ENCODE data around the gene OSBPL5. TPM values are rescaled to one million over a fixed set of nuclear protein-coding genes. Genes with fewer than 3 reads are reported as not detected.
A peak's percentile ranks its signal among the peaks of the same experiment; 100 is the strongest.

The OSBPL5 gene
- total and polyA plus RNA-seq, 3 experiments from 2014 or later = 2.6 to 8.5 (median 2.7) TPM

DNA sequence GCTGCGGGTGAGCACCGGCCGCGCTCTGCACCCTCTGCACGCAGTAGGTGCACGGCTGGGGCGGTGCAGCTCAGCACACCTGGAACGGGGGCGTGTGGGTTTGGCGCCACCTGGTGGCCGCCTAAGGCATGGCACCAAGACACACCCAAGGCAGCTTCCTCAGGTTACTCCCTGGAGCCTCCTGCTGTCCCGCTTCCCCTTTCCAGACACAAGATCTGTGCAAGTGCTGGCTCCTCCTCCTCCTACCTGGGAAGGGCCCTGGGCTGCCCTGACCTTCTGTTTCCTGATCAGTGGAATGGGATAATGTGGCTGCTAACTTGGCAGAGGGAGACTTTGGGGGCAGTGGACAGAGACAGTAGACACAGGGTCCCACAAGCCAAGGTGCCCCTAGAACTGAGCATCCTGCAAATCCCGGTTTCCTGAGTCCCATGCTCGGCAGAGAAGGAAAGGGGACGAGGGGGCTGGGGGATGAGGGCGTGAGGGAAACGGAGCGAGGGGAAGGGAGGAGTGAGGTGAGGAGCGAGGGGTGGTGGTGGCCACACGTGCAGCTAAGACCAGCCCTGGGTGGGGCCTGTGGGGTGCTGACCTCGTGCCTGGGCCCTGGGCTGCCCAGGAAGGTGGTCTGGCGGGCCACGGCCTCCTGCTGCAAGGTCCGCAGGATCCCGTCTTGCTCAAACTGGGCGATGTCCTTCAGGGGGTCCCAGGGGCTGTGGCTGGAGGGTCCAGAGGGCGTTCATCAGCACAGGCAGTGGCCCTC is 73.1 kb downstream of the OSBPL5 start:
- H3K9me3 Mint-ChIP-seq = no peaks in the 10 kb centered on the region
- H3K4me1 ChIP-seq (ENCODE audit: insufficient read depth, low read length) = no peaks in the 10 kb centered on the region
- POLR2A ChIA-PET = interaction anchor here (0.6 to 1.1 kb wide), 3 partner anchors 42 to 117 kb away, joined by 3 to 5 read pairs (median 3); no protein-coding TSS in a partner anchor
- no peaks in the 10 kb centered on the region for H3K36me3 ChIP-seq (ENCODE audit: insufficient read depth, low read length)
- H3K27me3 Mint-ChIP-seq = peaks cover 3 to 6% of the 10 kb centered on the region in 2 donors
- H3K9me3 ChIP-seq (ENCODE audit: low read length) = no peaks in the 10 kb centered on the region
- peak; percentile 58 to 81 (median 65) for DNase-seq
- peak overlapping the region in 1 of 7 donors; percentile 34 for H3K4me3 Mint-ChIP-seq
- peaks cover 0 to 4% (median 0%) of the 10 kb centered on the region in 3 donors for H3K36me3 Mint-ChIP-seq
- H3K27ac Mint-ChIP-seq = peak overlapping the region in 1 of 8 donors; percentile 38
- peaks cover 0 to 3% (median 2%) of the 10 kb centered on the region in 3 donors for H3K4me1 Mint-ChIP-seq
- no peak overlapping the region for H3K27ac ChIP-seq (ENCODE audit: low read depth, low read length)
- no peaks in the 10 kb centered on the region for H3K27me3 ChIP-seq (ENCODE audit: insufficient read depth, low read length, poor library complexity, severe bottlenecking)
- H3K4me3 ChIP-seq (ENCODE audit: low read length) = no peak overlapping the region
- CTCF ChIA-PET = interaction anchor here (0.5 to 3.9 kb wide), 27 partner anchors 9 to 672 kb away, joined by 3 to 87 read pairs (median 5); partner anchors contain the start of gene CARS1

DNA sequence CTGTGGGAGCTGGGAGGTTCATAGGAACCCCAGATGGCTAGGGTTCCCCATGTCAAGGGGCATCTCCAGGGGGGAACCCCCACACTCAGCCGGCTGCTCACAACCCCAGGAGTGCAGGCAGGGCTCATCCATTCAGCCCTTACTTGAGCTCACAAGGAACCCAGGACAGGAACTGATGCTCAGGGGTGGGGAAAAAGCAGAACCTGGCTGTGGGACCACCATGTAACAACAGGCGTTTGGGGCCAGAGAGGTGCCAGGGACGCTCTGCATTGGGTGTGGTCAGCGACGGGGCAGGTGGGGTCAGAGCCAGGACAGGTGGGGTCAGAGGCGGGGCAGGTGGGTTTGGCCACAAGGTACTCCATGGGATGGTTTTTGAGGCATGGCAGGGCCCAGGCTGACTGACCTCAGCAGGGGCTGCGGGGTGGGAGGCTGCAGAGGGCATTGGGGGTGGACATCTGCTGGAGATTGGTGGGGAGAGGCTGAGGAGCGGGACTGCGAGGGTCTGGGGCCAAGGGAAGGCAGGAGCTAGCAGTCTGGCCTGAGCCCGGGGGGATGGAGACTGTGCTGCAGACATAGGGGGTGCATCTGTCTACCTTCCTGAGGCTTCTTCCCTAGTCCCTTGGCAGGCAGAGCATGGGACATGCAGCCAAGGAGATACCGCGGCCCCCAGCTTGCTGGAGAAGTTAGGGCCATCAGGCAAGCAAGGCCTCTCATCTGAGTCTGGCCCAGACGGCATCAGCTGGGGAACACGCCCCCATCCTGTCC is 73.8 kb downstream of the OSBPL5 start:
- no peaks in the 10 kb centered on the region for H3K4me1 ChIP-seq (ENCODE audit: insufficient read depth, low read length)
- H3K4me3 Mint-ChIP-seq = no peak overlapping the region
- CTCF ChIA-PET = interaction anchor here (0.8 to 3.9 kb wide), 26 partner anchors 10 to 671 kb away, joined by 3 to 87 read pairs (median 5); partner anchors contain the start of gene CARS1
- no peak for DNase-seq
- peaks cover 0 to 3% (median 2%) of the 10 kb centered on the region in 3 donors for H3K4me1 Mint-ChIP-seq
- no peak overlapping the region for H3K27ac ChIP-seq (ENCODE audit: low read depth, low read length)
- no peaks in the 10 kb centered on the region for H3K9me3 Mint-ChIP-seq
- no peaks in the 10 kb centered on the region for H3K27me3 ChIP-seq (ENCODE audit: insufficient read depth, low read length, poor library complexity, severe bottlenecking)
- POLR2A ChIA-PET = interaction anchor here (0.6 to 1.1 kb wide), 3 partner anchors 42 to 116 kb away, joined by 3 to 5 read pairs (median 3); no protein-coding TSS in a partner anchor
- H3K27ac Mint-ChIP-seq = no peak overlapping the region
- H3K36me3 ChIP-seq (ENCODE audit: insufficient read depth, low read length) = no peaks in the 10 kb centered on the region
- H3K9me3 ChIP-seq (ENCODE audit: low read length) = no peaks in the 10 kb centered on the region
- no peak overlapping the region for H3K4me3 ChIP-seq (ENCODE audit: low read length)
- H3K36me3 Mint-ChIP-seq = peaks cover 0 to 4% (median 0%) of the 10 kb centered on the region in 3 donors
- peaks cover 3 to 6% of the 10 kb centered on the region in 2 donors for H3K27me3 Mint-ChIP-seq

DNA sequence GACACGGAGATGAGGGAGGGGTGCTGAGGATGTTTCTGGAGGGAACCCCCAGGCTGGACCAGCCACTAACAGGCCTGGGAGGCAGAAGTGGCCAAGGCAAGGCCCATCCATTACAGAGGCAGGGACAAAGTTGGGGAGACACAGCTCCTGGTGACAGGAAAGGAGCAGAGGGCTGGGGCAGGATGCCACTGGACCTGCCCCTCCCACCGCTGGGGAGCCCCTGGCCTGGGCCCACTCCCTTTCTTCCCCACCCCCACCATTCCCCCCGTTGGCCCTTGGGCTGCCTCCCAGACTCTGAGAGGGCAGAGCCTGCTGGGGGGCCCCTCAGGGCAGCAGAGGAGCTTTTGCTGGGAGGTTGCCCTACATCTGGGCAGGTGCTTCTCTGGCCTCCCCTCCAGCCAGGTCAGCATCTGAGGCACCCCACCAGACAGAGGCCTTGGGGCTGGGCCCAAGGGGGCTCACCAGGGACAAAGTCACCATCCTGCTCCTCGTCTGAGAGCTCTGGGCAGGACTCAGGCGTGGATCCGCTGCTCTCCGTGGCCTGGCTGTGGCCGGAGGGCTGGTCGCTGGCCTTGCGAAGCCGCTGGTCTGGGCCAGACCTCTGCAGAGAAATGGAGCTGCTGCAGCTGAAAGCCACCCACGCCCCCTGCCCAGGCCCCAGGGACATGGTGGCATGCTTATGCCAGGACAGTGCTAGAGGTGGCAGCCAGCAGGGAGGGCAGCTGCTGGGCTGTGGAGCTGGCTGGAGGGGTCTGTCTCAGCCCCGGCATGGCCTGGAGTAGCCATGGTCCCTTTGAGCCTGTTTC is 74.8 kb downstream of the OSBPL5 start:
- H3K27me3 Mint-ChIP-seq = peaks cover 6 to 8% of the 10 kb centered on the region in 2 donors
- no peak overlapping the region for H3K4me3 ChIP-seq (ENCODE audit: low read length)
- no peaks in the 10 kb centered on the region for H3K27me3 ChIP-seq (ENCODE audit: insufficient read depth, low read length, poor library complexity, severe bottlenecking)
- H3K4me1 ChIP-seq (ENCODE audit: insufficient read depth, low read length) = no peaks in the 10 kb centered on the region
- H3K27ac ChIP-seq (ENCODE audit: low read depth, low read length) = no peak overlapping the region
- no peaks in the 10 kb centered on the region for H3K36me3 Mint-ChIP-seq
- peaks cover 0 to 3% (median 2%) of the 10 kb centered on the region in 3 donors for H3K4me1 Mint-ChIP-seq
- CTCF ChIA-PET = interaction anchor here (1.0 to 3.9 kb wide), 14 partner anchors 13 to 670 kb away, joined by 3 to 87 read pairs (median 5); a partner anchor contains a TSS
- no peaks in the 10 kb centered on the region for H3K36me3 ChIP-seq (ENCODE audit: insufficient read depth, low read length)
- POLR2A ChIA-PET = interaction anchor here (0.6 kb wide), 1 partner anchor 443 kb away, joined by 5 read pairs; no protein-coding TSS in a partner anchor
- H3K4me3 Mint-ChIP-seq = no peak overlapping the region
- no peak for DNase-seq
- no peaks in the 10 kb centered on the region for H3K9me3 ChIP-seq (ENCODE audit: low read length)
- H3K27ac Mint-ChIP-seq = no peak overlapping the region
- H3K9me3 Mint-ChIP-seq = no peaks in the 10 kb centered on the region

DNA sequence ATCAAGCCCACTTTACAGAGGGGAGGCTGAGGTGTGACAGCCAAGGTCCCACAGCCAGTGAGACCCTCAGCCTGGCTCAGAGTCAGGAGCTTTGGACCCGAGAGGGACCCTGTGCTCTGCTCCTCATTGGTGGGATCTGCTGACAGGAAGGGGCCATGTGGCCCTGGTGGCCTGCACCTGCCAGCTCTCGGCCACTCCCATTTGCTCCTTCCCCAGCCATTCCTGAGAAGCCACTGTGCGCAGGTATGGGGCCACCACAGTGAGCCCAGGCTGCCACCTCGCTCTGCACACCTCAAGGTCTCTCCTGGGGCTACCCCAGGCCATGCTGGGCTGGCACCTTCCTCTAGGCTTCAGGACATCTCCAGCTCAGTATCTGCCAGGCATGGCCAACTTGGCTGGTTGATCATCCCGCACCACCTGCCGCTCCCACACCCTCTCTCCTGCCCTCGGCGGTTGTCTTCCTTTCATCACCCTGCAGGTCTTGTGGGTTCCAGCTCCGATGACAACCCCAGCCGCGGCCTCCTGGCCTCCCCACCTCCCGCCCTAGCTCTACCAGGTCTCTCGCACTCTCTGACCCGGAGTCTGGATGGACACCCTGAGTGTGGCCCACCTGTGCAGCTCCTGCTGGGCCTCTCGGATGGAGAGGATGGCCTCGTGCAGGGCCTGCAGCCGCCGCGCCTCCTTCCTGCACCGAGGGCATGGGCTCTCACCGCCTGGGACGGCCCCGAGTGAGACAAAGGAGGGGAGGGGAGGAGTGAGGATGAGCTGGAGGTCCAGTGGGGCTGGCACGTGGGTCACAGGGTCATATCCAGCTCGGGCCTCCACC is 75.7 kb downstream of the OSBPL5 start:
- no peaks in the 10 kb centered on the region for H3K9me3 ChIP-seq (ENCODE audit: low read length)
- H3K27me3 ChIP-seq (ENCODE audit: insufficient read depth, low read length, poor library complexity, severe bottlenecking) = no peaks in the 10 kb centered on the region
- no peaks in the 10 kb centered on the region for H3K36me3 Mint-ChIP-seq
- no peak overlapping the region for H3K27ac Mint-ChIP-seq
- H3K27me3 Mint-ChIP-seq = peaks cover 6 to 8% of the 10 kb centered on the region in 2 donors
- POLR2A ChIA-PET = interaction anchor here (0.5 to 0.6 kb wide), 2 partner anchors 42 to 444 kb away, joined by 5 to 6 read pairs; no protein-coding TSS in a partner anchor
- peaks cover 0 to 3% (median 2%) of the 10 kb centered on the region in 3 donors for H3K4me1 Mint-ChIP-seq
- H3K4me3 Mint-ChIP-seq = no peak overlapping the region
- H3K27ac ChIP-seq (ENCODE audit: low read depth, low read length) = no peak overlapping the region
- H3K9me3 Mint-ChIP-seq = no peaks in the 10 kb centered on the region
- no peak for DNase-seq
- CTCF ChIA-PET = interaction anchor here (1.0 to 3.9 kb wide), 6 partner anchors 12 to 557 kb away, joined by 3 to 87 read pairs (median 5); no protein-coding TSS in a partner anchor
- H3K4me3 ChIP-seq (ENCODE audit: low read length) = no peak overlapping the region
- H3K36me3 ChIP-seq (ENCODE audit: insufficient read depth, low read length) = no peaks in the 10 kb centered on the region
- no peaks in the 10 kb centered on the region for H3K4me1 ChIP-seq (ENCODE audit: insufficient read depth, low read length)

DNA sequence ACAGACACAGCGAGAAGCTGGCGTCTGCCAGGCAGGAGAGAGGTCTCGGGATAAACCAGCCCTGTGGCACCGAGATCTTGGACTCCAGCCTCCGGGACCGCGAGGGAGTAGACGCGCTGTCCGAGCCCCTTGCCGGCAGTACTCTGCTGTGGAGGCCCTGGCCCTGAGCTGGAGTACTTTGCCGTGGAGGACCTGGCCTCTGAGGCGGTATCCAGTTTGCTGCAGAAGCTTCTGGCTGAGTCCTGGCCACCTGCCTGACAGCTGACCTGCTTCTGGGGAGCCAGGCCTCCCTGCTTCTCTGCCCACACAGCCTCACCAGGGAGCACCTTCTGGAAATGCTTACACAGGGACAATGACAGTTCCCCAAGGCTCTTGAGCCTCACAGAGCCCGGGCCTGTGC is 76.3 kb downstream of the OSBPL5 start:
- DNase-seq = no peak
- POLR2A ChIA-PET = no interaction called here
- H3K4me3 ChIP-seq (ENCODE audit: low read length) = no peak overlapping the region
- CTCF ChIA-PET = interaction anchor here (1.0 to 3.9 kb wide), 5 partner anchors 12 to 556 kb away, joined by 3 to 87 read pairs (median 5); no protein-coding TSS in a partner anchor
- H3K27ac ChIP-seq (ENCODE audit: low read depth, low read length) = no peak overlapping the region
- peaks cover 6 to 8% of the 10 kb centered on the region in 2 donors for H3K27me3 Mint-ChIP-seq
- H3K4me3 Mint-ChIP-seq = no peak overlapping the region
- no peaks in the 10 kb centered on the region for H3K9me3 Mint-ChIP-seq
- H3K9me3 ChIP-seq (ENCODE audit: low read length) = no peaks in the 10 kb centered on the region
- no peaks in the 10 kb centered on the region for H3K4me1 ChIP-seq (ENCODE audit: insufficient read depth, low read length)
- no peak overlapping the region for H3K27ac Mint-ChIP-seq
- no peaks in the 10 kb centered on the region for H3K36me3 Mint-ChIP-seq
- H3K36me3 ChIP-seq (ENCODE audit: insufficient read depth, low read length) = no peaks in the 10 kb centered on the region
- H3K4me1 Mint-ChIP-seq = peaks cover 0 to 3% (median 2%) of the 10 kb centered on the region in 3 donors
- H3K27me3 ChIP-seq (ENCODE audit: insufficient read depth, low read length, poor library complexity, severe bottlenecking) = no peaks in the 10 kb centered on the region

DNA sequence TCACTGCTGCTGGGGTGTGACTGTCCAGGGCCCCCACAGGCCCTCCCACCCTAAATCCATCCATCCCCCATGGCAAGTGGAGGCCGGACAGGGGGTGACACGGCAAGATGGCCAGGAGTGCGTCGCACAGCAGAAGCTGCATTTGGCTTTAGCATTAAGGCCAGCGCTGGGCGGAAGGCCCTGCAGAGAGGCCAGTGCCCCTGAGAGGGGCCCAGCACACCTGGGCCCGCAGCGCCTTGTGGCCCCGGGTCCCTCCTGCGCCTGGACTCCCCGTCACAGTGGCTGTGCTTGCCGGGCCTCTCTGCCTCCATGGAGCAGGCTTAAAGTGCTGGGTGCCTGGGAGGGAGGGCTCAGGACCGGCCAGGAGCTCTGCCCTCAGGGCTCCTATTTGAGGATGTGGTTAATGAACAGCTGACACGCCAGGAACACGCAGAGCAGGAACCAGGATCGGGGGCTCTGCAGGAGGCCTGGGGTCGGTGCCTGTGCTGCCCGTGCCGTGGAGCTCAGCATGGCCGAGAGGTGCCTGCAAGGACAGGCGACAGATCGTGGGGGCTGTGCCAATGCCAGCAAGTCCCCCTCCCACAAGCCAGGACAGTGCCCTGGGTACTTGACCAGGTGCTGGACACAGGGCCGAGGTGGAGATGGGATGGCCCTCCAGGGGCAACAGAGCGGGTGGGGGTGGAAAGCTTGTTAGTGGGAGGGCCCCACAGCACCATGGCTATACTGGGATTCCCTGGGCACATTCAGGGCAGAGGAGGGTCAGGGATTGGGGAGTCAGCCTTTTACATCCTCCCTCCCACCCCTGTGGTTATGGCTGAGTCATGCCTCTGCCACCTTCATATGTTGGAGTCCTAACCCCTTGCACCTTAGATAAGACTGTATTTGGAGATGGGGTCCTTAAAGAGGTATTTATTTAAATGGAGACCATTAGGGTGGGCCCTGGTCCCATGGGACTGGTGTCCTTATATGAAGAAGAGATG is 77.0 kb downstream of the OSBPL5 start:
- H3K36me3 ChIP-seq (ENCODE audit: insufficient read depth, low read length) = no peaks in the 10 kb centered on the region
- no peaks in the 10 kb centered on the region for H3K9me3 Mint-ChIP-seq
- peak overlapping the region in 1 of 8 donors; percentile 69 for H3K27ac Mint-ChIP-seq
- H3K4me1 ChIP-seq (ENCODE audit: insufficient read depth, low read length) = no peaks in the 10 kb centered on the region
- H3K4me3 ChIP-seq (ENCODE audit: low read length) = no peak overlapping the region
- no peak overlapping the region for H3K4me3 Mint-ChIP-seq
- CTCF ChIA-PET = interaction anchor here (1.1 to 3.9 kb wide), 2 partner anchors 196 to 556 kb away, joined by 5 to 30 read pairs; no protein-coding TSS in a partner anchor
- H3K36me3 Mint-ChIP-seq = no peaks in the 10 kb centered on the region
- no peaks in the 10 kb centered on the region for H3K27me3 ChIP-seq (ENCODE audit: insufficient read depth, low read length, poor library complexity, severe bottlenecking)
- POLR2A ChIA-PET = no interaction called here
- no peak overlapping the region for H3K27ac ChIP-seq (ENCODE audit: low read depth, low read length)
- DNase-seq = no peak
- H3K27me3 Mint-ChIP-seq = peaks cover 7 to 8% of the 10 kb centered on the region in 2 donors
- H3K4me1 Mint-ChIP-seq = peaks cover 0 to 3% (median 2%) of the 10 kb centered on the region in 3 donors
- no peaks in the 10 kb centered on the region for H3K9me3 ChIP-seq (ENCODE audit: low read length)

Measured in CD8-positive, alpha-beta memory T cell (primary cell).